CD4-positive, alpha-beta memory T cell (primary cell): Measurements from ENCODE around the gene CRNKL1. TPM values are rescaled to one million over a fixed set of nuclear protein-coding genes. Genes with fewer than 3 reads are reported as not detected.

Source experiments
- CTCF ChIA-PET: fragments of 350-600 bp; sonication (Branson Sonifier 250); formaldehyde crosslinking; loops from one replicate; lab custom pipeline; 2021; ENCODE audit warnings: inconsistent platforms; ENCODE audit not compliant: partially characterized antibody; lab: Charles Lee
- POLR2A ChIA-PET: fragments of 350-600 bp; sonication (Branson Sonifier 250); formaldehyde crosslinking; loops from one replicate; lab custom pipeline; 2021; ENCODE audit not compliant: partially characterized antibody; lab: Charles Lee
- DNase-seq, 5 donors: peaks; one replicate each; pipeline versions ENCODE4 v3.0.0 to v3.0.0-alpha.2; 2020 to 2022; ENCODE audit warnings: mixed read lengths in 1 of 5
- H3K27ac ChIP-seq: one replicate; pipeline ENCODE4 v1.7.0; 2013; ENCODE audit warnings: low read depth, low read length
- H3K27me3 ChIP-seq: 2 replicates; pipeline ENCODE4 v1.7.0; 2013; ENCODE audit warnings: mild to moderate bottlenecking, low read length, moderate library complexity; ENCODE audit not compliant: insufficient read depth
- H3K36me3 ChIP-seq: 2 replicates; pipeline ENCODE4 v1.7.0; 2013; ENCODE audit warnings: mild to moderate bottlenecking, low read length, moderate library complexity; ENCODE audit not compliant: insufficient read depth
- H3K4me1 ChIP-seq: 2 replicates; pipeline ENCODE4 v1.7.0; 2013; ENCODE audit warnings: mild to moderate bottlenecking, low read length, moderate library complexity; ENCODE audit not compliant: insufficient read depth
- H3K4me3 ChIP-seq, 2 donors: one replicate each; pipeline ENCODE4 v1.7.0; 2013; ENCODE audit warnings: low read length in 2 of 2, mild to moderate bottlenecking in 1 of 2
- H3K9me3 ChIP-seq, 2 donors: one replicate each; pipeline ENCODE4 v1.7.0; 2013; ENCODE audit warnings: low read length in 2 of 2, control low read depth in 1 of 2; ENCODE audit not compliant: control insufficient read depth in 1 of 2
- H3K27ac Mint-ChIP-seq, 7 donors: one replicate each; pipeline ENCODE4 v1.8.0; 2020 to 2021; ENCODE audit warnings: mixed read lengths in 7 of 7, mild to moderate bottlenecking in 6 of 7, inconsistent platforms in 3 of 7, moderate library complexity in 3 of 7
- H3K27me3 Mint-ChIP-seq, 2 donors: one replicate each; pipeline ENCODE4 v1.8.0; 2020 to 2021; ENCODE audit warnings: mixed read lengths in 2 of 2
- H3K36me3 Mint-ChIP-seq, 2 donors: one replicate each; pipeline ENCODE4 v1.8.0; 2020 to 2021; ENCODE audit warnings: mixed read lengths in 2 of 2, inconsistent platforms in 1 of 2, mild to moderate bottlenecking in 1 of 2
- H3K4me1 Mint-ChIP-seq, 4 donors: one replicate each; pipeline ENCODE4 v1.8.0; 2020 to 2021; ENCODE audit warnings: mixed read lengths in 4 of 4, mild to moderate bottlenecking in 1 of 4
- H3K4me3 Mint-ChIP-seq, 8 donors: one replicate each; pipeline ENCODE4 v1.8.0; 2020 to 2021; ENCODE audit warnings: mixed read lengths in 8 of 8, mild to moderate bottlenecking in 7 of 8, moderate library complexity in 6 of 8, inconsistent platforms in 3 of 8
- H3K9me3 Mint-ChIP-seq, 8 donors: one replicate each; pipeline ENCODE4 v1.8.0; 2020 to 2021; ENCODE audit warnings: mixed read lengths in 8 of 8, mild to moderate bottlenecking in 5 of 8, inconsistent platforms in 3 of 8, moderate library complexity in 1 of 8
- intact Hi-C: fragments of 100-400 bp; cut with micrococcal nuclease; formaldehyde crosslinking; loops from one replicate; pipeline ENCODE4 v1.15.1; 2023
- polyA plus RNA-seq, 2 donors: library from polyadenylated mRNA; unstranded; fragments of 300-500 nt; fragmentation: Illumina TruSeq; gene quantifications; one replicate each; pipeline ENCODE4 v1.2.3, GENCODE V29; 2021
- total RNA-seq, 2 experiments: library from RNA; stranded (reverse); gene quantifications; one replicate each; pipeline ENCODE4 v1.2.3, GENCODE V29; 2021

The CRNKL1 gene
- total and polyA plus RNA-seq, 4 experiments from 2014 or later, result 10.4 to 32.9 (median 23.1) TPM

GRCh38 chr20:20076297-20077065 lies 24.2 kb upstream of the CRNKL1 start:
- CTCF ChIA-PET, result no interaction called here
- H3K4me1 Mint-ChIP-seq, result no peaks in the 10 kb centered on the region

GRCh38 chr20:20075032-20075431 lies 22.8 kb upstream of the CRNKL1 start:
- H3K4me3 ChIP-seq, result no peak overlapping the region
- ChIA-PET POLR2A (no interaction called here), CTCF (no interaction called here)
- intact Hi-C loops, result no loop called here
- Mint-ChIP-seq H3K27ac (no peak overlapping the region), H3K27me3 (peaks cover 9 to 16% of the 10 kb centered on the region in 2 donors), H3K4me3 (no peak overlapping the region), H3K4me1 (no peaks in the 10 kb centered on the region), H3K9me3 (no peaks in the 10 kb centered on the region), H3K36me3 (no peaks in the 10 kb centered on the region)
- no peak for DNase-seq
- no peaks in the 10 kb centered on the region for H3K27me3 ChIP-seq
- H3K9me3 ChIP-seq, result no peaks in the 10 kb centered on the region
- H3K27ac ChIP-seq, result no peak overlapping the region
- H3K4me1 ChIP-seq, result no peaks in the 10 kb centered on the region
- H3K36me3 ChIP-seq, result no peaks in the 10 kb centered on the region

More at GRCh38 chr20:20076297-20077065, 24.2 kb upstream of the CRNKL1 start:
- Mint-ChIP-seq H3K27ac (no peak overlapping the region), H3K36me3 (no peaks in the 10 kb centered on the region), H3K27me3 (peaks cover 9 to 11% of the 10 kb centered on the region in 2 donors), H3K4me3 (no peak overlapping the region), H3K9me3 (no peaks in the 10 kb centered on the region)
- intact Hi-C loops, result no loop called here
- H3K27ac ChIP-seq, result no peak overlapping the region
- DNase-seq, result no peak
- POLR2A ChIA-PET, result no interaction called here
- no peaks in the 10 kb centered on the region for H3K36me3 ChIP-seq
- H3K4me1 ChIP-seq, result no peaks in the 10 kb centered on the region
- no peaks in the 10 kb centered on the region for H3K9me3 ChIP-seq
- H3K27me3 ChIP-seq, result no peaks in the 10 kb centered on the region
- no peak overlapping the region for H3K4me3 ChIP-seq

- Histone ChIP-seq H3K36me3 (no peaks in the 10 kb centered on the region), H3K27me3 (no peaks in the 10 kb centered on the region), H3K9me3 (no peaks in the 10 kb centered on the region), H3K4me1 (no peaks in the 10 kb centered on the region), H3K4me3 (no peak overlapping the region), H3K27ac (no peak overlapping the region)
- Mint-ChIP-seq H3K9me3 (no peaks in the 10 kb centered on the region), H3K27ac (no peak overlapping the region), H3K4me1 (no peaks in the 10 kb centered on the region), H3K4me3 (no peak overlapping the region), H3K27me3 (peaks cover 11 to 16% of the 10 kb centered on the region in 2 donors), H3K36me3 (no peaks in the 10 kb centered on the region)
- no peak for DNase-seq
- ChIA-PET CTCF (interaction anchor here (1.3 kb wide), 1 partner anchor 10 kb away, joined by 5 read pairs; no protein-coding TSS in a partner anchor), POLR2A (interaction anchor here (0.6 kb wide), 1 partner anchor 68 kb away, joined by 3 read pairs; no protein-coding TSS in a partner anchor)
- intact Hi-C loops, result no loop called here
Measured at GRCh38 chr20:20073801-20074371, 21.6 kb upstream of the CRNKL1 start.

- Histone ChIP-seq H3K4me3 (no peak overlapping the region), H3K4me1 (no peaks in the 10 kb centered on the region), H3K9me3 (no peaks in the 10 kb centered on the region), H3K36me3 (no peaks in the 10 kb centered on the region), H3K27ac (no peak overlapping the region), H3K27me3 (no peaks in the 10 kb centered on the region)
- Mint-ChIP-seq H3K27me3 (peaks cover 5 to 14% of the 10 kb centered on the region in 2 donors), H3K27ac (no peak overlapping the region), H3K36me3 (no peaks in the 10 kb centered on the region), H3K4me1 (no peaks in the 10 kb centered on the region), H3K4me3 (no peak overlapping the region), H3K9me3 (no peaks in the 10 kb centered on the region)
- no peak for DNase-seq
- ChIA-PET POLR2A (no interaction called here), CTCF (interaction anchor here (1.2 kb wide), 1 partner anchor 13 kb away, joined by 3 read pairs; no protein-coding TSS in a partner anchor)
- intact Hi-C loops, result no loop called here
Measured at GRCh38 chr20:20070871-20071726, 18.8 kb upstream of the CRNKL1 start.

GRCh38 chr20:20065361-20065760 lies 13.1 kb upstream of the CRNKL1 start:
- Histone ChIP-seq H3K4me1 (no peaks in the 10 kb centered on the region), H3K36me3 (no peaks in the 10 kb centered on the region), H3K27me3 (no peaks in the 10 kb centered on the region), H3K4me3 (no peak overlapping the region), H3K9me3 (no peaks in the 10 kb centered on the region), H3K27ac (no peak overlapping the region)
- no peak overlapping the region for H3K27ac Mint-ChIP-seq
- intact Hi-C loops, result no loop called here
- ChIA-PET CTCF (no interaction called here), POLR2A (no interaction called here)
- no peaks in the 10 kb centered on the region for H3K4me1 Mint-ChIP-seq
- no peaks in the 10 kb centered on the region for H3K9me3 Mint-ChIP-seq
- no peak for DNase-seq
- peaks cover 18% of the 10 kb centered on the region in 2 donors for H3K27me3 Mint-ChIP-seq
- H3K36me3 Mint-ChIP-seq, result no peaks in the 10 kb centered on the region
- no peak overlapping the region for H3K4me3 Mint-ChIP-seq

- Mint-ChIP-seq H3K36me3 (no peaks in the 10 kb centered on the region), H3K4me3 (no peak overlapping the region), H3K27me3 (peaks cover 16 to 18% of the 10 kb centered on the region in 2 donors), H3K27ac (no peak overlapping the region), H3K9me3 (no peaks in the 10 kb centered on the region), H3K4me1 (no peaks in the 10 kb centered on the region)
- ChIA-PET CTCF (no interaction called here), POLR2A (interaction anchor here (0.6 kb wide), 1 partner anchor 48 kb away, joined by 4 read pairs; no protein-coding TSS in a partner anchor)
- intact Hi-C loops, result no loop called here
- Histone ChIP-seq H3K27ac (no peak overlapping the region), H3K4me1 (no peaks in the 10 kb centered on the region), H3K9me3 (no peaks in the 10 kb centered on the region), H3K4me3 (no peak overlapping the region), H3K27me3 (no peaks in the 10 kb centered on the region), H3K36me3 (no peaks in the 10 kb centered on the region)
- DNase-seq, result no peak
Measured at GRCh38 chr20:20063941-20064702, 11.9 kb upstream of the CRNKL1 start.
